ENCODE data around the gene ERBB4. TPM values are rescaled to one million over a fixed set of nuclear protein-coding genes. Genes with fewer than 3 reads are reported as not detected.

The ERBB4 gene
- total RNA-seq, 4 donors from 2014 or later, result 0.04 to 0.57 (median 0.35) TPM; not detected in 1

DNA sequence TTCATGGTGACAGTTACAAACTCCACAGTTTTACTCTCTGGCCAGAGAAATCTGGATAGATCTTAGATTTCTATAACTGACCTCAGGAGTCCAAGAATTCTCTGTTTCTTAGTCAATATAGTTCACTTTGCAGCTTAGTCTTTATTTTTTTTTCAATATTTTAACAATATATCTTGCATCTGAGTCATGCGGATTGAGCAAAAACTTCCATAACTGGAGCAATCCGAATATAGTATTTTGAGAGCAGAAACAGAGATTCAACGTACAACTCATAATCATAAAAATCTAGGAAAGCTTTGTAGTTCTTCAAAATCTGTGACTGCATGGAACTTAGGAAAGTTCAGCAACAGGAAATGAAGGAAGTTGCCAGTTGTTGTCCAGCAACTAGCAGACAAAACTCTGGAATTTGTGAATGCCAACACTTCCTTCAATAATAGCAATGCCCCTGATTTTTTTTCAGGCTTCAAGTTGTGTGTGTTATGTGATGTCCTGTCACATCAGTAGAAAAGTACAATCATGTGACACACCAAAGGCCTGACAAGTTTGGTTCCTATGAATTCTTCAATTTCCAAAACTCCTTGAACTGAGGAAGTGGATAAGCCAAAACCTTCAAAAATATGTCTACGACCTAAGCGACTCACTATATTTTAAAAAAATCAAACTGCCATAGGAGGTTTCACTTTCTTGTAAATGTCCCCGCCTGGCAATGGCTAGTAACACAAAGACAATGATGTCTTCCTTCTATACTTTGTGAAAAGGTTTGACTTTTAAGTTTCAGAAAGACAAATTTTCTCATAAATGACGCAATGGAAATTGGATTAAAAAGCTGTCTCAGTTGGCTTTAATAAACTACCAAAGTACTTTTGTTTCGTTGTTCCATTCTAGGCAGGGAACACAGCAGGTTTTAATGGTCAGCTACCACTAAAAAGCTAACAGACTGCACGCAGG, 510.6 kb downstream of the ERBB4 start:
- intact Hi-C loops (cut with DNase I), result no loop called here
- H3K36me3 ChIP-seq, result no peaks in the 10 kb centered on the region
- no peak for TF ChIP-seq CTCF (IDR thresholded peaks at IDR 0.05)
- no peak for TF ChIP-seq POLR2A (IDR thresholded peaks at IDR 0.05)

DNA sequence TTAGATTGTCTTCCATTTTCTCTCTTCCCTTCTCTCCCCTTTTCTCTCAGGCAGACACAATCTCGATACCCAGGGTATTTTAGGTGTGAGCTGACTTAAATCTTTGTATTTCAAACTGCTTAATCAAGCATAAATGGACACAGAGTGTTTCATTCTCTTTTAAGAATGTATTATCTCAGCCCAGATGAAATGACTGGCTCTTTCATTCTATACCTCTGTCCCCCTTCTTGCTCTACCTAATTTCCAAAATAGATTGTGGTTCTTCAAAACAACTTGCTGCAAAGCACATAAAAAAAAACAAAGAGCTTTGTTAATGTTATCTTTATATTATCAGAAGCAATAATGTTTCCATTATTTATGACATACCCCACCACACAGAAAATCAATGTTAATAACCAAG, 514.6 kb downstream of the ERBB4 start:
- no peak for DNase-seq
- Histone ChIP-seq H3K4me1 (no peaks in the 10 kb centered on the region), H3K36me3 (no peaks in the 10 kb centered on the region), H3K27ac (no peak overlapping the region), H3K27me3 (no peaks in the 10 kb centered on the region), H3K4me3 (no peak overlapping the region), H3K9me3 (no peaks in the 10 kb centered on the region)
- TF ChIP-seq CTCF (IDR thresholded peaks at IDR 0.05) (no peak), POLR2A (IDR thresholded peaks at IDR 0.05) (no peak)
- 18 to 40% methylated on average over 1 of the region's 1 CpG for WGBS, 2 donors
- intact Hi-C loops (cut with DNase I), result no loop called here

More for the DNA sequence above, 510.6 kb downstream of the ERBB4 start:
- Histone ChIP-seq H3K4me3 (no peak overlapping the region), H3K27me3 (no peaks in the 10 kb centered on the region), H3K27ac (no peak overlapping the region), H3K4me1 (no peaks in the 10 kb centered on the region), H3K9me3 (no peaks in the 10 kb centered on the region)
- no peak for DNase-seq
- 71 to 74% methylated on average over 9 of the region's 9 CpGs for WGBS, 2 donors

- no peak for TF ChIP-seq CTCF (IDR thresholded peaks at IDR 0.05)
- TF ChIP-seq POLR2A (IDR thresholded peaks at IDR 0.05), result no peak
- no peak overlapping the region for H3K4me3 ChIP-seq
- intact Hi-C loops (cut with DNase I), result no loop called here
- no peak for DNase-seq
- no peaks in the 10 kb centered on the region for H3K4me1 ChIP-seq
- no peaks in the 10 kb centered on the region for H3K9me3 ChIP-seq
- H3K36me3 ChIP-seq, result no peaks in the 10 kb centered on the region
- H3K27me3 ChIP-seq, result no peaks in the 10 kb centered on the region
- WGBS, 2 donors, result 67 to 76% methylated on average over 1 of the region's 1 CpG
- no peak overlapping the region for H3K27ac ChIP-seq
Observed at GRCh38 chr2:212022966-212023365, 515.6 kb downstream of the ERBB4 start.

- Histone ChIP-seq H3K36me3 (no peaks in the 10 kb centered on the region), H3K4me1 (no peaks in the 10 kb centered on the region), H3K9me3 (no peaks in the 10 kb centered on the region), H3K27ac (no peak overlapping the region), H3K27me3 (no peaks in the 10 kb centered on the region), H3K4me3 (no peak overlapping the region)
- DNase-seq, result no peak
- 50 to 56% methylated on average over 2 of the region's 2 CpGs for WGBS, 2 donors
- TF ChIP-seq CTCF (IDR thresholded peaks at IDR 0.05), result no peak
- TF ChIP-seq POLR2A (IDR thresholded peaks at IDR 0.05), result no peak
- intact Hi-C loops (cut with DNase I), result no loop called here
Observed at GRCh38 chr2:212021947-212022346, 516.7 kb downstream of the ERBB4 start.

GRCh38 chr2:212015588-212015987, 523.0 kb downstream of the ERBB4 start:
- H3K4me1 ChIP-seq, result no peaks in the 10 kb centered on the region
- intact Hi-C loops (cut with DNase I), result no loop called here
- no peak for DNase-seq
- no peaks in the 10 kb centered on the region for H3K36me3 ChIP-seq
- no peak for TF ChIP-seq POLR2A (IDR thresholded peaks at IDR 0.05)
- no peak for TF ChIP-seq CTCF (IDR thresholded peaks at IDR 0.05)
- H3K4me3 ChIP-seq, result no peak overlapping the region
- H3K27me3 ChIP-seq, result no peaks in the 10 kb centered on the region
- H3K9me3 ChIP-seq, result no peaks in the 10 kb centered on the region
- no peak overlapping the region for H3K27ac ChIP-seq

Data from esophagus squamous epithelium (tissue), 5 donors.